ENCODE measurements around the gene KDM1B. TPM values are rescaled to one million over a fixed set of nuclear protein-coding genes. Genes with fewer than 3 reads are reported as not detected.

KDM1B gene
- total and polyA plus RNA-seq, 9 of the 15 experiments (the other 6 are each of a cell fraction or from before 2014, with no cell fraction given) = 1.4 to 58.9 (median 36.3) TPM

DNA sequence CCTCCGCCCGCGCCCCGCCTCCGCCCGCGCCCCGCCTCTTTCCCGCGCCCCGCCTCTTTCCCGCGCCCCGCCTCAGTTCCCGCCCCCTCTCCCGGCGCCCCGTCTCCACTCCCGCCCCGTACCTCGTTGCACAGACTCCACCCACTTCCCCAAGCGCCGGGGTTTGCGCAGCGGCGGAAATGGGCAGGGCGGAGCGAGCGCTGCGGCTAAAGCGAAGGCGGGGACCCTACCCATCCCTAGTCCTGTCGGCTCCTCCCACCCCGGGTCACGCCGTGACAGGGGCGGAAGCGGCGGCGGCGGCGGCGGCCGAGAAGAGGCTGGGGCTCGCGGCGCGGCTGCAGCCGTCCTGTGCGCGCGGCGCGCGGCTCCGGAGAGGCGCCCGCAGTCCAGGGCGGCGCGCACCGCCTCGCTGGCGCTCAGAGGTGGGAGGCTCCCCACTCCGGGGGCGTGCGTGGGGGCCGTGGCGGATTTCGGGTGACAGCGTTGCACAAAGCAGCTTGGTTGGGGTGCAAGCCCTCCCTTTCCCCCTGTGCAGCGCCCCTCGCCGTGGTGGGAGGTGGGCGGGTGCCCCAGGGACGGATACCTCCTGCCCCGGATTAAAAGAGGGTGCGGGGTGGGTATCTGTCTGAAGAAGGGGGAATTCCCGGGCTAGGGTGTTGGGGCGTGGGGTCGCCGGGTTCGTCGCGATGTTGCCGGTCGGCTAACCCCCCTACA lies at the start of gene KDM1B (continued):
- TF ChIP-seq TAF1 (IDR thresholded peaks at IDR 0.05; ENCODE audit: control insufficient read depth, extremely low read depth, insufficient read depth, low read length, severe bottlenecking) (no peak), MCM7 (IDR thresholded peaks at IDR 0.05) (no peak), STAT5B (CRISPR knock-in tag; IDR thresholded peaks at IDR 0.05) (no peak), FOS (IDR thresholded peaks at IDR 0.05; ENCODE audit: extremely low read depth, insufficient read length) (no peak), MECOM (CRISPR knock-in tag; IDR thresholded peaks at IDR 0.05) (no peak), ZNF830 (CRISPR knock-in tag; IDR thresholded peaks at IDR 0.05) (no peak), EHMT2 (IDR thresholded peaks at IDR 0.05) (no peak), TARDBP (IDR thresholded peaks at IDR 0.05) (no peak), HDAC1 (IDR thresholded peaks at IDR 0.05) (peak in 1 of 2 experiments; percentile 59; a peak in 2 of 4 replicates), TBL1XR1 (IDR thresholded peaks at IDR 0.05; ENCODE audit: low read length in 2 of 2) (no peak), HIVEP1 (CRISPR knock-in tag; IDR thresholded peaks at IDR 0.05) (0 out of 2 replicates have a peak, but pooled peaks have one; percentile 39), RAD51 (IDR thresholded peaks at IDR 0.05; ENCODE audit: borderline replicate concordance, low read depth) (no peak), HNRNPLL (IDR thresholded peaks at IDR 0.05; ENCODE audit: low read depth, low read length, poor library complexity, severe bottlenecking) (peak; percentile 92), HNRNPH1 (optimal IDR thresholded peaks at IDR 0.05; ENCODE audit: low read depth, low read length) (no peak), WHSC1 (IDR thresholded peaks at IDR 0.05; ENCODE audit: low read length) (no peak), CEBPB (tag; IDR thresholded peaks at IDR 0.05) (no peak), SP2 (IDR thresholded peaks at IDR 0.05; ENCODE audit: extremely low read depth, low read depth, low read length, poor library complexity, severe bottlenecking) (no peak), ZNF707 (CRISPR knock-in tag; conservative IDR thresholded peaks at IDR 0.05) (no peak), ZFPM2 (CRISPR knock-in tag; IDR thresholded peaks at IDR 0.05) (no peak)
- TF ChIP-seq, protein P1, sequence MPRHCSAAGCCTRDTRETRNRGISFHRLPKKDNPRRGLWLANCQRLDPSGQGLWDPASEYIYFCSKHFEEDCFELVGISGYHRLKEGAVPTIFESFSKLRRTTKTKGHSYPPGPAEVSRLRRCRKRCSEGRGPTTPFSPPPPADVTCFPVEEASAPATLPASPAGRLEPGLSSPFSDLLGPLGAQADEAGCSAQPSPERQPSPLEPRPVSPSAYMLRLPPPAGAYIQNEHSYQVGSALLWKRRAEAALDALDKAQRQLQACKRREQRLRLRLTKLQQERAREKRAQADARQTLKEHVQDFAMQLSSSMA (CRISPR knock-in tag; IDR thresholded peaks at IDR 0.05) = 0 out of 2 replicates have a peak, but pooled peaks have one; percentile 57
- TF ChIP-seq, protein P2, sequence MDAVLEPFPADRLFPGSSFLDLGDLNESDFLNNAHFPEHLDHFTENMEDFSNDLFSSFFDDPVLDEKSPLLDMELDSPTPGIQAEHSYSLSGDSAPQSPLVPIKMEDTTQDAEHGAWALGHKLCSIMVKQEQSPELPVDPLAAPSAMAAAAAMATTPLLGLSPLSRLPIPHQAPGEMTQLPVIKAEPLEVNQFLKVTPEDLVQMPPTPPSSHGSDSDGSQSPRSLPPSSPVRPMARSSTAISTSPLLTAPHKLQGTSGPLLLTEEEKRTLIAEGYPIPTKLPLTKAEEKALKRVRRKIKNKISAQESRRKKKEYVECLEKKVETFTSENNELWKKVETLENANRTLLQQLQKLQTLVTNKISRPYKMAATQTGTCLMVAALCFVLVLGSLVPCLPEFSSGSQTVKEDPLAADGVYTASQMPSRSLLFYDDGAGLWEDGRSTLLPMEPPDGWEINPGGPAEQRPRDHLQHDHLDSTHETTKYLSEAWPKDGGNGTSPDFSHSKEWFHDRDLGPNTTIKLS (IDR thresholded peaks at IDR 0.05; ENCODE audit: borderline replicate concordance, low read depth) = peak; percentile 52
- TF ChIP-seq, protein P3, sequence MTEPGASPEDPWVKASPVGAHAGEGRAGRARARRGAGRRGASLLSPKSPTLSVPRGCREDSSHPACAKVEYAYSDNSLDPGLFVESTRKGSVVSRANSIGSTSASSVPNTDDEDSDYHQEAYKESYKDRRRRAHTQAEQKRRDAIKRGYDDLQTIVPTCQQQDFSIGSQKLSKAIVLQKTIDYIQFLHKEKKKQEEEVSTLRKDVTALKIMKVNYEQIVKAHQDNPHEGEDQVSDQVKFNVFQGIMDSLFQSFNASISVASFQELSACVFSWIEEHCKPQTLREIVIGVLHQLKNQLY (CRISPR knock-in tag; conservative IDR thresholded peaks at IDR 0.05) = peak in 1 of 2 experiments; percentile 81; a peak in 2 of 4 replicates
- TF ChIP-seq, protein P4, sequence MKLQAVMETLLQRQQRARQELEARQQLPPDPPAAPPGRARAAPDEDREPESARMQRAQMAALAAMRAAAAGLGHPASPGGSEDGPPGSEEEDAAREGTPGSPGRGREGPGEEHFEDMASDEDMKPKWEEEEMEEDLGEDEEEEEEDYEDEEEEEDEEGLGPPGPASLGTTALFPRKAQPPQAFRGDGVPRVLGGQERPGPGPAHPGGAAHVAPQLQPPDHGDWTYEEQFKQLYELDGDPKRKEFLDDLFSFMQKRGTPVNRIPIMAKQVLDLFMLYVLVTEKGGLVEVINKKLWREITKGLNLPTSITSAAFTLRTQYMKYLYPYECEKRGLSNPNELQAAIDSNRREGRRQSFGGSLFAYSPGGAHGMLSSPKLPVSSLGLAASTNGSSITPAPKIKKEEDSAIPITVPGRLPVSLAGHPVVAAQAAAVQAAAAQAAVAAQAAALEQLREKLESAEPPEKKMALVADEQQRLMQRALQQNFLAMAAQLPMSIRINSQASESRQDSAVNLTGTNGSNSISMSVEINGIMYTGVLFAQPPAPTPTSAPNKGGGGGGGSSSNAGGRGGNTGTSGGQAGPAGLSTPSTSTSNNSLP (IDR thresholded peaks at IDR 0.05; ENCODE audit: borderline replicate concordance, low read depth, low read length) = no peak

Data from K562 (cell line).